ENCODE results near the gene NUDT7. TPM values are rescaled to one million over a fixed set of nuclear protein-coding genes. Genes with fewer than 3 reads are reported as not detected.

The NUDT7 gene
- total RNA-seq, 4 donors from 2014 or later, result 7.6 to 16.1 (median 12.8) TPM

GRCh38 chr16:77739559-77739892 lies 17.2 kb downstream of the NUDT7 start:
- H3K4me1 ChIP-seq, result no peaks in the 10 kb centered on the region
- no peak for DNase-seq (ENCODE audit: low spot score in 2 of 2)
- no peak overlapping the region for H3K27ac ChIP-seq
- no peaks in the 10 kb centered on the region for H3K36me3 ChIP-seq
- TF ChIP-seq POLR2AphosphoS5 (IDR thresholded peaks at IDR 0.05), result no peak
- TF ChIP-seq POLR2A (IDR thresholded peaks at IDR 0.05), result no peak
- no peak for TF ChIP-seq EP300 (IDR thresholded peaks at IDR 0.05)
- TF ChIP-seq CTCF (IDR thresholded peaks at IDR 0.05), result no peak
- WGBS, result 58% methylated on average over 1 of the region's 1 CpG
- H3K4me3 ChIP-seq, result no peak overlapping the region
- no peaks in the 10 kb centered on the region for H3K27me3 ChIP-seq
- no peaks in the 10 kb centered on the region for H3K9me3 ChIP-seq

GRCh38 chr16:77744141-77744540 lies 21.8 kb downstream of the NUDT7 start:
- H3K4me3 ChIP-seq, result no peak overlapping the region
- H3K9me3 ChIP-seq, result no peaks in the 10 kb centered on the region
- no peaks in the 10 kb centered on the region for H3K4me1 ChIP-seq
- whole genome bisulfite sequencing, result 72% methylated on average over 4 of the region's 4 CpGs
- no peak overlapping the region for H3K27ac ChIP-seq
- TF ChIP-seq EP300 (IDR thresholded peaks at IDR 0.05) (no peak), CTCF (IDR thresholded peaks at IDR 0.05) (no peak), POLR2AphosphoS5 (IDR thresholded peaks at IDR 0.05) (no peak), POLR2A (IDR thresholded peaks at IDR 0.05) (no peak)
- DNase-seq (ENCODE audit: low spot score in 2 of 2), result no peak
- H3K36me3 ChIP-seq, result no peaks in the 10 kb centered on the region
- no peaks in the 10 kb centered on the region for H3K27me3 ChIP-seq

- no peaks in the 10 kb centered on the region for H3K9me3 ChIP-seq
- H3K36me3 ChIP-seq, result no peaks in the 10 kb centered on the region
- DNase-seq (ENCODE audit: low spot score in 2 of 2), result no peak
- H3K27me3 ChIP-seq, result no peaks in the 10 kb centered on the region
- no peaks in the 10 kb centered on the region for H3K4me1 ChIP-seq
- no peak overlapping the region for H3K27ac ChIP-seq
- H3K4me3 ChIP-seq, result no peak overlapping the region
- WGBS, result 59% methylated on average over 1 of the region's 1 CpG
- no peak for TF ChIP-seq POLR2A (IDR thresholded peaks at IDR 0.05)
- TF ChIP-seq CTCF (IDR thresholded peaks at IDR 0.05), result no peak
- TF ChIP-seq EP300 (IDR thresholded peaks at IDR 0.05), result no peak
- TF ChIP-seq POLR2AphosphoS5 (IDR thresholded peaks at IDR 0.05), result no peak
These were observed 23.7 kb downstream of the NUDT7 start for GRCh38 chr16:77745972-77746371.

GRCh38 chr16:77748421-77749005 lies 26.2 kb downstream of the NUDT7 start:
- no peak overlapping the region for H3K27ac ChIP-seq
- H3K4me3 ChIP-seq, result no peak overlapping the region
- no peaks in the 10 kb centered on the region for H3K4me1 ChIP-seq
- TF ChIP-seq EP300 (IDR thresholded peaks at IDR 0.05) (no peak), POLR2A (IDR thresholded peaks at IDR 0.05) (no peak), POLR2AphosphoS5 (IDR thresholded peaks at IDR 0.05) (no peak), CTCF (IDR thresholded peaks at IDR 0.05) (no peak)
- no peaks in the 10 kb centered on the region for H3K36me3 ChIP-seq
- H3K9me3 ChIP-seq, result no peaks in the 10 kb centered on the region
- 60% methylated on average over 7 of the region's 7 CpGs for WGBS
- no peak for DNase-seq (ENCODE audit: low spot score in 2 of 2)
- H3K27me3 ChIP-seq, result no peaks in the 10 kb centered on the region

- TF ChIP-seq POLR2AphosphoS5 (IDR thresholded peaks at IDR 0.05) (no peak), POLR2A (IDR thresholded peaks at IDR 0.05) (no peak)
- Histone ChIP-seq H3K4me3 (no peak overlapping the region), H3K9me3 (no peaks in the 10 kb centered on the region), H3K27me3 (no peaks in the 10 kb centered on the region), H3K27ac (no peak overlapping the region), H3K36me3 (no peaks in the 10 kb centered on the region), H3K4me1 (no peaks in the 10 kb centered on the region)
- DNase-seq (ENCODE audit: low spot score in 2 of 2), result no peak
- 20% methylated on average over 1 of the region's 1 CpG for whole genome bisulfite sequencing
These were observed 27.1 kb downstream of the NUDT7 start for GRCh38 chr16:77749415-77749814.

GRCh38 chr16:77758046-77758445 lies 35.7 kb downstream of the NUDT7 start:
- Histone ChIP-seq H3K36me3 (no peaks in the 10 kb centered on the region), H3K4me1 (no peaks in the 10 kb centered on the region), H3K27ac (no peak overlapping the region), H3K9me3 (no peaks in the 10 kb centered on the region), H3K4me3 (no peak overlapping the region), H3K27me3 (no peaks in the 10 kb centered on the region)
- TF ChIP-seq CTCF (IDR thresholded peaks at IDR 0.05), result no peak
- TF ChIP-seq POLR2AphosphoS5 (IDR thresholded peaks at IDR 0.05), result no peak
- no peak for TF ChIP-seq EP300 (IDR thresholded peaks at IDR 0.05)
- TF ChIP-seq POLR2A (IDR thresholded peaks at IDR 0.05), result no peak
- DNase-seq (ENCODE audit: low spot score in 2 of 2), result no peak
- 94% methylated on average over 5 of the region's 5 CpGs for WGBS

Measured in suprapubic skin (tissue), 4 donors.